ENCODE data around the gene GSTA4. TPM values are rescaled to one million over a fixed set of nuclear protein-coding genes. Genes with fewer than 3 reads are reported as not detected.
A peak's percentile ranks its signal among the peaks of the same experiment; 100 is the strongest.

Gene GSTA4
- total and polyA plus RNA-seq, 2 experiments from 2014 or later, result 19.3 to 29.9 TPM

DNA sequence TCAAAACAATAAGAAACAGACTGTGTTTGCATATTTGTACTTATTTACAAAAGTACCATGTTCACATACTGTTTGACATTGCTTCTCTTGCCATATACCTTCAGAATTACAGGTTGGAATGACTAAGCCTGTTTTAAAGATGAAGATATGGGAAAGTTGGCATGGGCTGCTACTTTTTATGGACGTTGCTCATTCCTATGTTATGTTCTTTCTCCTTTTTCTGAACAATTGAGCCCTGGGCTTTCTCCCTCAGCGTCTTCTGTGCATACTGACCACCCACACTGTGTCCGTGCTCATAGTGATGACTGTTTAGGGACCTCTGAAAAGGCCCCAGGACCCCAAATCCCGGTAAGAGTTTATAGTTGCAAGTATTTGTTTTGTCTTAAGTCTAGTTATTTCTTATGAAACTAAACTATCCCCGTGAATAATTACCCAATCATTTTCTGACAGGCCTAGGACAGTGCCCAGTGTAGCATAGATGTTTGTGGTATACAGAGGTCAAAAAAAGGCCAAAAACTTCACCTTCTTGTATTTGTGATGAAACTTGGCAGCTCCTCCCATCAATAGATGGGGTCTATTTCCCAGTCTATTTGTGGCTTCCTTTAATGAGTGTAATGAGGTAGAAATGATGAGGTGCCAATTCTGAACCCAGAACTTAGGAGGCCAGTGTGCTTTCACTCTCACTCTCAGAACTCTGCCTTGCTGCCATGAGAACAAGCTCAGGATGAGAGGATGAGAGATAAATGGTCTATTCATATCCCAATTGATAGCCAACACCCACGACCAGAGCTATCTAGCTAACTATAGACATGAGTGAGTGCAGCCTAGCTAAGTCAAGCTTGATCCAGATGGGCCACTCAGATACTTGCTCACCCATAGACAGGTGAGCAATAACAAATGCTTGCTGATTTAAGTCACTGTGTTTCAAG is 40.9 kb downstream of the GSTA4 start:
- no peak overlapping the region for H3K4me3 Mint-ChIP-seq
- no peaks in the 10 kb centered on the region for H3K36me3 Mint-ChIP-seq (ENCODE audit: low read depth)
- Histone ChIP-seq H3F3A (replicated peaks; ENCODE audit: low read depth) (no peaks in the 10 kb centered on the region), H3K4me2 (no peak overlapping the region), H3K4me3 (no peak overlapping the region), H3K9me2 (ENCODE audit: insufficient read depth) (peaks cover 13% of the 10 kb centered on the region), H4K20me1 (replicated peaks; ENCODE audit: insufficient read depth) (no peaks in the 10 kb centered on the region), H3K36me3 (ENCODE audit: insufficient read depth) (no peaks in the 10 kb centered on the region), H3K4me1 (ENCODE audit: insufficient read depth) (no peaks in the 10 kb centered on the region), H3K27ac (ENCODE audit: low read depth) (no peak overlapping the region), H3K79me2 (replicated peaks; ENCODE audit: insufficient read depth) (no peaks in the 10 kb centered on the region), H2AFZ (peak overlapping the region; percentile 48; the same call in 1 of the 2 replicates), H3K27me3 (ENCODE audit: insufficient read depth) (no peaks in the 10 kb centered on the region)
- no peak overlapping the region for H3K27ac Mint-ChIP-seq
- DNase-seq (ENCODE audit: low spot score), result no peak
- no peak for TF ChIP-seq EZH2phosphoT487 (IDR thresholded peaks at IDR 0.05; ENCODE audit: unreplicated experiment)
- TF ChIP-seq, protein P1, sequence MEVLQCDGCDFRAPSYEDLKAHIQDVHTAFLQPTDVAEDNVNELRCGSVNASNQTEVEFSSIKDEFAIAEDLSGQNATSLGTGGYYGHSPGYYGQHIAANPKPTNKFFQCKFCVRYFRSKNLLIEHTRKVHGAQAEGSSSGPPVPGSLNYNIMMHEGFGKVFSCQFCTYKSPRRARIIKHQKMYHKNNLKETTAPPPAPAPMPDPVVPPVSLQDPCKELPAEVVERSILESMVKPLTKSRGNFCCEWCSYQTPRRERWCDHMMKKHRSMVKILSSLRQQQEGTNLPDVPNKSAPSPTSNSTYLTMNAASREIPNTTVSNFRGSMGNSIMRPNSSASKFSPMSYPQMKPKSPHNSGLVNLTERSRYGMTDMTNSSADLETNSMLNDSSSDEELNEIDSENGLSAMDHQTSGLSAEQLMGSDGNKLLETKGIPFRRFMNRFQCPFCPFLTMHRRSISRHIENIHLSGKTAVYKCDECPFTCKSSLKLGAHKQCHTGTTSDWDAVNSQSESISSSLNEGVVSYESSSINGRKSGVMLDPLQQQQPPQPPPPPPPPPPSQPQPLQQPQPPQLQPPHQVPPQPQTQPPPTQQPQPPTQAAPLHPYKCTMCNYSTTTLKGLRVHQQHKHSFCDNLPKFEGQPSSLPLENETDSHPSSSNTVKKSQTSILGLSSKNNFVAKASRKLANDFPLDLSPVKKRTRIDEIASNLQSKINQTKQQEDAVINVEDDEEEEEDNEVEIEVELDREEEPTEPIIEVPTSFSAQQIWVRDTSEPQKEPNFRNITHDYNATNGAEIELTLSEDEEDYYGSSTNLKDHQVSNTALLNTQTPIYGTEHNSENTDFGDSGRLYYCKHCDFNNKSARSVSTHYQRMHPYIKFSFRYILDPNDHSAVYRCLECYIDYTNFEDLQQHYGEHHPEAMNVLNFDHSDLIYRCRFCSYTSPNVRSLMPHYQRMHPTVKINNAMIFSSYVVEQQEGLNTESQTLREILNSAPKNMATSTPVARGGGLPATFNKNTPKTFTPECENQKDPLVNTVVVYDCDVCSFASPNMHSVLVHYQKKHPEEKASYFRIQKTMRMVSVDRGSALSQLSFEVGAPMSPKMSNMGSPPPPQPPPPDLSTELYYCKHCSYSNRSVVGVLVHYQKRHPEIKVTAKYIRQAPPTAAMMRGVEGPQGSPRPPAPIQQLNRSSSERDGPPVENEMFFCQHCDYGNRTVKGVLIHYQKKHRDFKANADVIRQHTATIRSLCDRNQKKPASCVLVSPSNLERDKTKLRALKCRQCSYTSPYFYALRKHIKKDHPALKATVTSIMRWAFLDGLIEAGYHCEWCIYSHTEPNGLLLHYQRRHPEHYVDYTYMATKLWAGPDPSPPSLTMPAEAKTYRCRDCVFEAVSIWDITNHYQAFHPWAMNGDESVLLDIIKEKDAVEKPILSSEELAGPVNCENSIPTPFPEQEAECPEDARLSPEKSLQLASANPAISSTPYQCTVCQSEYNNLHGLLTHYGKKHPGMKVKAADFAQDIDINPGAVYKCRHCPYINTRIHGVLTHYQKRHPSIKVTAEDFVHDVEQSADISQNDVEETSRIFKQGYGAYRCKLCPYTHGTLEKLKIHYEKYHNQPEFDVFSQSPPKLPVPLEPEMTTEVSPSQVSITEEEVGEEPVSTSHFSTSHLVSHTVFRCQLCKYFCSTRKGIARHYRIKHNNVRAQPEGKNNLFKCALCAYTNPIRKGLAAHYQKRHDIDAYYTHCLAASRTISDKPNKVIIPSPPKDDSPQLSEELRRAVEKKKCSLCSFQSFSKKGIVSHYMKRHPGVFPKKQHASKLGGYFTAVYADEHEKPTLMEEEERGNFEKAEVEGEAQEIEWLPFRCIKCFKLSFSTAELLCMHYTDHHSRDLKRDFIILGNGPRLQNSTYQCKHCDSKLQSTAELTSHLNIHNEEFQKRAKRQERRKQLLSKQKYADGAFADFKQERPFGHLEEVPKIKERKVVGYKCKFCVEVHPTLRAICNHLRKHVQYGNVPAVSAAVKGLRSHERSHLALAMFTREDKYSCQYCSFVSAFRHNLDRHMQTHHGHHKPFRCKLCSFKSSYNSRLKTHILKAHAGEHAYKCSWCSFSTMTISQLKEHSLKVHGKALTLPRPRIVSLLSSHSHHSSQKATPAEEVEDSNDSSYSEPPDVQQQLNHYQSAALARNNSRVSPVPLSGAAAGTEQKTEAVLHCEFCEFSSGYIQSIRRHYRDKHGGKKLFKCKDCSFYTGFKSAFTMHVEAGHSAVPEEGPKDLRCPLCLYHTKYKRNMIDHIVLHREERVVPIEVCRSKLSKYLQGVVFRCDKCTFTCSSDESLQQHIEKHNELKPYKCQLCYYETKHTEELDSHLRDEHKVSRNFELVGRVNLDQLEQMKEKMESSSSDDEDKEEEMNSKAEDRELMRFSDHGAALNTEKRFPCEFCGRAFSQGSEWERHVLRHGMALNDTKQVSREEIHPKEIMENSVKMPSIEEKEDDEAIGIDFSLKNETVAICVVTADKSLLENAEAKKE (CRISPR knock-in tag; IDR thresholded peaks at IDR 0.05), result no peak
- TF ChIP-seq, protein P2, sequence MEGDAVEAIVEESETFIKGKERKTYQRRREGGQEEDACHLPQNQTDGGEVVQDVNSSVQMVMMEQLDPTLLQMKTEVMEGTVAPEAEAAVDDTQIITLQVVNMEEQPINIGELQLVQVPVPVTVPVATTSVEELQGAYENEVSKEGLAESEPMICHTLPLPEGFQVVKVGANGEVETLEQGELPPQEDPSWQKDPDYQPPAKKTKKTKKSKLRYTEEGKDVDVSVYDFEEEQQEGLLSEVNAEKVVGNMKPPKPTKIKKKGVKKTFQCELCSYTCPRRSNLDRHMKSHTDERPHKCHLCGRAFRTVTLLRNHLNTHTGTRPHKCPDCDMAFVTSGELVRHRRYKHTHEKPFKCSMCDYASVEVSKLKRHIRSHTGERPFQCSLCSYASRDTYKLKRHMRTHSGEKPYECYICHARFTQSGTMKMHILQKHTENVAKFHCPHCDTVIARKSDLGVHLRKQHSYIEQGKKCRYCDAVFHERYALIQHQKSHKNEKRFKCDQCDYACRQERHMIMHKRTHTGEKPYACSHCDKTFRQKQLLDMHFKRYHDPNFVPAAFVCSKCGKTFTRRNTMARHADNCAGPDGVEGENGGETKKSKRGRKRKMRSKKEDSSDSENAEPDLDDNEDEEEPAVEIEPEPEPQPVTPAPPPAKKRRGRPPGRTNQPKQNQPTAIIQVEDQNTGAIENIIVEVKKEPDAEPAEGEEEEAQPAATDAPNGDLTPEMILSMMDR (conservative IDR thresholded peaks at IDR 0.05; ENCODE audit: low read depth in 2 of 2), result no peak
- TF ChIP-seq, protein P3, sequence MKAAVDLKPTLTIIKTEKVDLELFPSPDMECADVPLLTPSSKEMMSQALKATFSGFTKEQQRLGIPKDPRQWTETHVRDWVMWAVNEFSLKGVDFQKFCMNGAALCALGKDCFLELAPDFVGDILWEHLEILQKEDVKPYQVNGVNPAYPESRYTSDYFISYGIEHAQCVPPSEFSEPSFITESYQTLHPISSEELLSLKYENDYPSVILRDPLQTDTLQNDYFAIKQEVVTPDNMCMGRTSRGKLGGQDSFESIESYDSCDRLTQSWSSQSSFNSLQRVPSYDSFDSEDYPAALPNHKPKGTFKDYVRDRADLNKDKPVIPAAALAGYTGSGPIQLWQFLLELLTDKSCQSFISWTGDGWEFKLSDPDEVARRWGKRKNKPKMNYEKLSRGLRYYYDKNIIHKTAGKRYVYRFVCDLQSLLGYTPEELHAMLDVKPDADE (IDR thresholded peaks at IDR 0.05), result no peak
- TF ChIP-seq CREB1 (CRISPR knock-in tag; IDR thresholded peaks at IDR 0.05; ENCODE audit: low read depth), result no peak
- TF ChIP-seq, protein P4, sequence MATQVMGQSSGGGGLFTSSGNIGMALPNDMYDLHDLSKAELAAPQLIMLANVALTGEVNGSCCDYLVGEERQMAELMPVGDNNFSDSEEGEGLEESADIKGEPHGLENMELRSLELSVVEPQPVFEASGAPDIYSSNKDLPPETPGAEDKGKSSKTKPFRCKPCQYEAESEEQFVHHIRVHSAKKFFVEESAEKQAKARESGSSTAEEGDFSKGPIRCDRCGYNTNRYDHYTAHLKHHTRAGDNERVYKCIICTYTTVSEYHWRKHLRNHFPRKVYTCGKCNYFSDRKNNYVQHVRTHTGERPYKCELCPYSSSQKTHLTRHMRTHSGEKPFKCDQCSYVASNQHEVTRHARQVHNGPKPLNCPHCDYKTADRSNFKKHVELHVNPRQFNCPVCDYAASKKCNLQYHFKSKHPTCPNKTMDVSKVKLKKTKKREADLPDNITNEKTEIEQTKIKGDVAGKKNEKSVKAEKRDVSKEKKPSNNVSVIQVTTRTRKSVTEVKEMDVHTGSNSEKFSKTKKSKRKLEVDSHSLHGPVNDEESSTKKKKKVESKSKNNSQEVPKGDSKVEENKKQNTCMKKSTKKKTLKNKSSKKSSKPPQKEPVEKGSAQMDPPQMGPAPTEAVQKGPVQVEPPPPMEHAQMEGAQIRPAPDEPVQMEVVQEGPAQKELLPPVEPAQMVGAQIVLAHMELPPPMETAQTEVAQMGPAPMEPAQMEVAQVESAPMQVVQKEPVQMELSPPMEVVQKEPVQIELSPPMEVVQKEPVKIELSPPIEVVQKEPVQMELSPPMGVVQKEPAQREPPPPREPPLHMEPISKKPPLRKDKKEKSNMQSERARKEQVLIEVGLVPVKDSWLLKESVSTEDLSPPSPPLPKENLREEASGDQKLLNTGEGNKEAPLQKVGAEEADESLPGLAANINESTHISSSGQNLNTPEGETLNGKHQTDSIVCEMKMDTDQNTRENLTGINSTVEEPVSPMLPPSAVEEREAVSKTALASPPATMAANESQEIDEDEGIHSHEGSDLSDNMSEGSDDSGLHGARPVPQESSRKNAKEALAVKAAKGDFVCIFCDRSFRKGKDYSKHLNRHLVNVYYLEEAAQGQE (IDR thresholded peaks at IDR 0.05; ENCODE audit: unreplicated experiment), result no peak
- TF ChIP-seq STAT1 (IDR thresholded peaks at IDR 0.05; ENCODE audit: unreplicated experiment), result no peak
- no peak for TF ChIP-seq POLR2AphosphoS5 (IDR thresholded peaks at IDR 0.05; ENCODE audit: low read depth)
- TF ChIP-seq ZNF114 (CRISPR knock-in tag; IDR thresholded peaks at IDR 0.05), result no peak
- TF ChIP-seq JUNB (IDR thresholded peaks at IDR 0.05; ENCODE audit: unreplicated experiment), result no peak
- no peak for TF ChIP-seq EZH2 (IDR thresholded peaks at IDR 0.05; ENCODE audit: low read depth, unreplicated experiment)
- no peak for TF ChIP-seq ZNF331 (CRISPR knock-in tag; IDR thresholded peaks at IDR 0.05; ENCODE audit: low read depth)
- no peak for TF ChIP-seq NANOG (IDR thresholded peaks at IDR 0.05; ENCODE audit: borderline replicate concordance)
- no peaks in the 10 kb centered on the region for H3K27me3 Mint-ChIP-seq (ENCODE audit: insufficient read depth, low read depth, poor library complexity)
- no peaks in the 10 kb centered on the region for H3K9me3 Mint-ChIP-seq
- no peak for ATAC-seq
- H3K4me1 Mint-ChIP-seq, result peaks cover 7% of the 10 kb centered on the region
